Endothelial cell of umbilical vein (primary cell): ENCODE data around the gene TM9SF1.

ENCODE experiments used
- CTCF ChIP-seq, 2 donors: IDR thresholded peaks; 1 replicate in 1 of 2; 2 replicates in 1 of 2; pipeline ENCODE4 v1.5.1; 2011; ENCODE audit warnings: low read length in 2 of 2, mild to moderate bottlenecking in 2 of 2, moderate library complexity in 2 of 2, control low read depth in 1 of 2, inconsistent platforms in 1 of 2, low read depth in 1 of 2; ENCODE audit not compliant: insufficient read depth in 1 of 2; ENCODE audit errors: extremely low read depth in 1 of 2
- EZH2 ChIP-seq: IDR thresholded peaks from 2 replicates; pipeline ENCODE4 v1.6.1; 2012; ENCODE audit warnings: borderline replicate concordance, low read depth, mild to moderate bottlenecking, moderate library complexity, low read length, inconsistent platforms; ENCODE audit not compliant: severe bottlenecking
- FOS ChIP-seq: IDR thresholded peaks from 2 replicates; pipeline ENCODE4 v1.6.1; 2011; ENCODE audit warnings: mild to moderate bottlenecking, low read length, moderate library complexity, borderline replicate concordance; ENCODE audit not compliant: insufficient read depth
- JUN ChIP-seq: IDR thresholded peaks from 2 replicates; pipeline ENCODE4 v1.6.1; 2011; ENCODE audit warnings: borderline replicate concordance, low read depth; ENCODE audit not compliant: insufficient read length, insufficient read depth
- MAX ChIP-seq: IDR thresholded peaks from 2 replicates; pipeline ENCODE4 v1.6.1; 2011; ENCODE audit not compliant: insufficient read depth, insufficient read length
- POLR2A ChIP-seq: IDR thresholded peaks from 2 replicates; pipeline ENCODE4 v1.6.1; 2012; ENCODE audit warnings: low read depth, mild to moderate bottlenecking, control low read depth, low read length
- POLR2AphosphoS5 ChIP-seq: IDR thresholded peaks from 2 replicates; pipeline ENCODE4 v1.6.1; 2012; ENCODE audit warnings: low read depth, mild to moderate bottlenecking, control low read depth, low read length, moderate library complexity; ENCODE audit not compliant: insufficient read depth

- TF ChIP-seq POLR2AphosphoS5, result no peak
- TF ChIP-seq CTCF (IDR thresholded peaks at IDR 0.05; ENCODE audit: extremely low read depth in 1 of 2, insufficient read depth in 1 of 2, low read depth in 1 of 2, low read length in 2 of 2), result no peak
- no peak for TF ChIP-seq POLR2A
- TF ChIP-seq MAX, result no peak
- no peak for TF ChIP-seq EZH2
- TF ChIP-seq FOS, result no peak
- no peak for TF ChIP-seq JUN
Measured at GRCh38 chr14:24243336-24243836, 48.1 kb upstream of the TM9SF1 start.
